ENCODE data around the gene TRAPPC10.

DNA sequence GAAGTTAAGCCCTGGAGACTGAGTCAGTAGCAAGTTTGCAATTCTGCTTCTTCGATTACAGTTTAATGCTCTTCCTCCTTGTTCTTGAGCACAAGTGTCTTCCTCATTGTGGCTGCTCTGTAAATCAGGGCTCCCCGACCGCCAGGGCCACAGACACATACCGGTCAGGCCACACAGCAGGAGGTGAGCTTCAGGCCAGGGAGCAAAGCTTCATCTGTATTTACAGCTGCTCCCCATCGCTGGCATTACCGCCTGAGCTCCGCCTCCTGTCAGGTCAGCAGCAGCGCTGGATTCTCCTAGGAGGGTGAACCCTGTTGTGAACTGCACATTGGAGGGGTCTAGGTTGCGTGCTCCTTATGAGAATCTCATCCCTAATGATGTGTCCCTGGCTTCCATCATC, 1.7 kb upstream of the TRAPPC10 start:
- TF ChIP-seq CTCF (IDR thresholded peaks at IDR 0.05) (no peak), EZH2 (IDR thresholded peaks at IDR 0.05; ENCODE audit: borderline replicate concordance, insufficient read depth, low read depth, low read length, poor library complexity, severe bottlenecking) (no peak)
